Suprapubic skin (tissue), 4 donors: ENCODE results near the gene MOCS2.

Experiments used
- CTCF ChIP-seq, 2 donors: fragments of 200-600 bp in 1 of 2; fragments of 450-650 bp in 1 of 2; sonication (generic) in 1 of 2; IDR thresholded peaks; one replicate each; pipeline ENCODE4 v1.5.1; 2016 to 2019; ENCODE audit warnings: antibody characterized with exemption in 2 of 2, mild to moderate bottlenecking in 1 of 2, moderate library complexity in 1 of 2
- EP300 ChIP-seq: sonication (generic); formaldehyde crosslinking; IDR thresholded peaks from one replicate; pipeline ENCODE4 v1.6.1; 2017; ENCODE audit warnings: antibody characterized with exemption
- POLR2A ChIP-seq, 2 donors: fragments of 450-650 bp; IDR thresholded peaks; one replicate each; pipeline ENCODE4 v1.6.1; 2017; ENCODE audit warnings: antibody characterized with exemption in 2 of 2, mild to moderate bottlenecking in 2 of 2, moderate library complexity in 2 of 2
- POLR2AphosphoS5 ChIP-seq, 3 donors: sonication (generic); formaldehyde crosslinking; IDR thresholded peaks; one replicate each; pipeline ENCODE4 v1.6.1; 2017; ENCODE audit warnings: antibody characterized with exemption in 3 of 3

- TF ChIP-seq CTCF (IDR thresholded peaks at IDR 0.05): no peak
- TF ChIP-seq POLR2A (IDR thresholded peaks at IDR 0.05): no peak
- TF ChIP-seq POLR2AphosphoS5 (IDR thresholded peaks at IDR 0.05): no peak
- no peak for TF ChIP-seq EP300
These were observed 3.4 kb upstream of the MOCS2 start for GRCh38 chr5:53112909-53113308.
